HG03432 (cell line): Measurements from ENCODE around the gene MORN5.

ENCODE experiments used
- ATAC-seq: cut with Tn5 transposase; IDR thresholded peaks from one replicate; pipeline ENCODE4 v1.9.1; 2021; ENCODE audit warnings: mild to moderate bottlenecking, moderate library complexity; ENCODE audit not compliant: unreplicated experiment

Gene MORN5

GRCh38 chr9:122213102-122213588 is 53.4 kb downstream of the MORN5 start:
- ATAC-seq = no peak

DNA sequence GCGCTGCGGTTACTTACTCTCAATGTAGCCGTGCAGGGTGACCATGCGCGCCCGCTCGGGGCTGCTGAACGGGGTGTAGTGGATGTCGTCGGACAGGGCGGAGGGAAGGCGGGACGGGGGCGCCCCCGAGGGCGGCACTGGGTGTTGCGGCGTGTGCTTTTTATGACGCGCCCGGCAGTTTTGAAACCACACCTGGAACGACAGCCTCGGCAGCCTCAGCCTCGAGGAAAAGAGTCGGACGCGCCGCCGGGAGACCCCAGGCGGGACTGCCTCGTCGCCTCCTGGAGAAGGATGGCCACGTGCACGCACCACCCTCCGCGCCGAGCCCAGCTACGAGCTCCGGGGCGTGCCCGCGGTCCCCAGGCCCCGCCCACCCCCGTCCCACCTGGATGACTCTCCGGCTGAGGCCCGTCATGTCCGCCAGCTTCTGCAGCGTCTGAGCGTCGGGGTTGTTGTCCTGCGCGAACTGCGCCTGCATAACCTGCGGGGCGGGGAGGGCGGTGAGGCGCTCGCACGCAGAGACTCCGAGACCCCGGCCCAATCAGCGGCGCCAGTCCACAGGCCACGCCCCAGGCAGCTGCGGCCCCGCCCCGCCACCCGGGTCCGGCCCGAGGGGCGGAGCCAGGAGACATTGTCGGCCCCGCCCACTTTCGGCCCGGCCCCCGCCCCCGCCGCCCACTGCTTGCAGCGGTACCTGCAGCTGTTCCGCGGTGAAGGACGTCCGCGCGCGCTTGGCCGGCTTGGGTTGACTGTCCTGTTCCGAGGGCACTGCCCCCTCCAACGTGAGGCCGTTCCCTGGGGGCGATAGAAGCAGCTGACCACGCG is 54.1 kb downstream of the MORN5 start:
- peak; percentile 57 for ATAC-seq

GRCh38 chr9:122214507-122214906 is 54.8 kb downstream of the MORN5 start:
- no peak for ATAC-seq

GRCh38 chr9:122215663-122216062 is 56.0 kb downstream of the MORN5 start:
- no peak for ATAC-seq

DNA sequence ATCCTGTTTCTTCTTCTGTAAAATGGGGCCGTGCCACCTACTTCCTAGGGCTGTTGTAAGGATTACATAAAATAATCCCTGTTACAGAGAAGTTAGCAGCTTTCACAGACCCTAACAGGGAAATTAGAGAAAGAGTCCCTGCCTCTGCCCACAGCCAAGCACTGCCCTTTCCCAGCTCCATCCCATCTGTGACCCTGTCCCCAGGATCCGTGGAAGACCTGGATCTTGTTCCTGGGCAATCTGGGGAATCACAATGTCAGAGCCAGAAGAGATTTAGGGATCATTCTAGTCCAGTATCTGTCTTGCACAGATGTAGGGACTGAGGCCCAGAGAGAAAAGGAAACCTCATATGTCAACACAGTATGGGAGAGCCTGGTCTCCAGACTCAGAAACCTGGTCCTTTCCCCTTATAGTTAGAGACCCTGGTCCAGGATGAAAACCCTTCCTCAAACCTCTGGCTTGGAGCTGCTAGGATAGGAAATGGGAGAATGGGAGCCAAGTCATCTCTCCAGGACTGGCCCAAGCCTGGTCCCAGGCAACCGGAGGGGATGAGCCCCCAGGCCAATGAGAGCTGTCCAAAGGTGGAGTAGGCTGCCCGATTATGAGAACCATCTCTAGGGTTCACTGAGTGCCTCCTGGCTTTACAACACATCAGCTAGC is 56.6 kb downstream of the MORN5 start:
- no peak for ATAC-seq

GRCh38 chr9:122216798-122217418 is 57.2 kb downstream of the MORN5 start:
- no peak for ATAC-seq

GRCh38 chr9:122217640-122218039 is 57.9 kb downstream of the MORN5 start:
- no peak for ATAC-seq

GRCh38 chr9:122218071-122218934 is 58.6 kb downstream of the MORN5 start:
- ATAC-seq = no peak

- no peak for ATAC-seq
These were observed 59.5 kb downstream of the MORN5 start for GRCh38 chr9:122218935-122219855.

- ATAC-seq = no peak
These were observed 60.4 kb downstream of the MORN5 start for GRCh38 chr9:122219856-122220672.

- no peak for ATAC-seq
These were observed 61.0 kb downstream of the MORN5 start for GRCh38 chr9:122220673-122221182.

- ATAC-seq = no peak
These were observed 61.6 kb downstream of the MORN5 start for GRCh38 chr9:122221183-122221811.

GRCh38 chr9:122222791-122223190 is 63.1 kb downstream of the MORN5 start:
- no peak for ATAC-seq

GRCh38 chr9:122223435-122223834 is 63.7 kb downstream of the MORN5 start:
- ATAC-seq = no peak

DNA sequence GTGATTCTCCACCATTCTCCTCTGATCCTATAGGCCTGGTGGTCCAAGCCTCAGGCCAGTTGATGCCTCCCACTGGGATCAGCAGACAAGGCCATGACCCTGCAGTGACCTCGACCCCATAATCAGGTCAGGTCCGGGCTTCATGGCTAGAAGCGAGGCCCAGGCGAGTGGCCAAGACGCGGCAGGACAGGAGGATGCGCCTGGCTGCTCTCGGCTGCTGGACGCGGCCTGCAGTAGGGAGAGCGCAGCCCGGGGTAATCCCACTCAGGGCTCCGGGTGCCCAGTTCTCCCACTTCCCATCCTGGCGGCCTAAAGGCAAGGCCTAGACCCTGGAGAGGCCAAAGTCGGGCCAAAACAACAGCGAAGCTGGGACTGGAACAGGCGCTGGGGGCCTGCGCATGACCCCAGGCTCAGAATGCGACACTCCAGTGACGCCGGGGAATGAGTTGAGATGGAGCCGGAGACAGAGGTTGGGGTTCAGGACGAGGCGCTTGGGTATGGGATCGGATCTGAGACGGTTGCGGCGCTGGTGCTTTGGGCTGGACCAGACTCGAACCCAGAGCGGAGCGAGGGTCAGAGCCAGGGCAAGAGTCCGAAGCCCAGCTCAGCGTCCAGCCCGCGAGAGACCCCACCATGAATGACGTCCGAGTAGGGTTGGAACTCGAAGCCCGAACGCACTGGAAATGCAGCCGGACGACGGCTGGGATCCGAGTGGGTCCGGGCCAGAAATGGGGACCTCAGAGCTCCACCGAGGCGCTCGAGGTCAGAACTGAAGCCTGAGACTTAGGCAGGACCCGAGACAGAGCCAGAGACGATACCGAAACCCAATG is 65.8 kb downstream of the MORN5 start:
- ATAC-seq = no peak

DNA sequence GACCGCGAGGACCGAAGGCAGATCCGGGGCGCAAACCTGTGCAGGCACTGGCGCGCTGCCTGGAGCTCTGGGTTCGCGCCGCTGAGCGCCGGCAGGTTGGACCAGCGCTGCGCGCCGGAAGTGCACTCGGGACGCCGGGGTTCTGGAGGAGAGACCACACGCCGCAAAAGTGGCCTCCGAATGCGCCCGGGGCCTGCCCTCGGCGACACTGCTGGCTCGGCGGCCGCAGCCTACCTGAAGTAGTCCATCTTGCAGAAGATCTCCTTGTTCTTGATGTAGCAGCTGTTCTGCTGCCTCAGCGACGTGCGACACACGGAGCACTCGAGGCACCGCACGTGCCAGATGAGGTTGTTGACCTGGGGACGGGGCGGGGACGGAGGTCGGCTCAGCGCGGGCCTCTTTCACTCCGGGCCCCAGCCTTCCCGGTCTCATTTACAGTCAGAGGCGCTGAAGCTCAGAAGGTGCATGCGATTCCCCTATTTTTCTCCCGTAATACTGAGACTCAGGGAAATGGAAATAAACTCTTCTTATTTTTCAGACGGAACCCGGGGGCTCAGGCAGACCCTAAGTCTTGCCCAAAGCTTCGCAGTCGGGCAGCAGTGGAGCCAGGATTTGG is 66.5 kb downstream of the MORN5 start:
- ATAC-seq = no peak
